ENCODE results near the gene RBM39. TPM values are rescaled to one million over a fixed set of nuclear protein-coding genes. Genes with fewer than 3 reads are reported as not detected.

RBM39 gene
- polyA plus RNA-seq, 1 donor = 276 TPM

DNA sequence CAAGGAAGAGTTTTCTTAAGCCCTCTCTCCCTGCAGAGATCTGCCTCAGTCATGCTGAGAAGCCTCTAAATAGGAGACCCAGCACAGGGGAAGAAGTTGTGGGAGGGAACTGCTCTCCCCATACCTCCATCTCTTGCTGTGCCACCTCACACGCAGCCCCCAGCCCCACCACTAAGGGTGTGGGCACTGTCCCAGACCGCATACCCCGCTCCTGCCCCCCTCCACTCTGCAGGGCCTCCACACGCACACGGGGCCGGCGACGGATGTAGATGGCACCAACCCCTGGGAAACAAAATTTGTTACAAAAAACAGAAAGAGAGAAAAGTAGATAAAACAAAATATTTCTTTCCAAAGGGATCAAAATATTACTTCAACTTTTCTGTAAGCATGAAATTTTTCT, 67.1 kb downstream of the RBM39 start:
- DNase-seq (ENCODE audit: low read depth) = no peak

DNA sequence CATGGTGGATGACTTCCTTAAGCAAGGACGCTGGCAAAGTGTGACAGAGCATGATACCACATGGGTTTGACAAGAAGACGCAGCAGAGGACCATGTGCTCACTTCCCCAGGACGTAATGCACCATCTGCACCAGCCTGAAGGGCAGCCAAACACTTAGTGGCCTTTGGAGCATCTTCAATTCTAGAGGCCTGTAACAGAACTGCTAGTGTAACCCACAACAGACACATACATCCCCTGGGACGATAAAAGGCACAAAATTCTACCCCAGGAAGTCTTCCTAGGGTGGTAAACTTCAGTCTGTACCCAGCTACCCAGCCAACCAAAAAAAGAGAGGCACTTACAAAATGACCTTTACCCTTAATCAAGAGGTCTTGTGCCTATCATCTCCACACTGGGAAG, 68.2 kb downstream of the RBM39 start:
- no peak for DNase-seq (ENCODE audit: low read depth)

DNA sequence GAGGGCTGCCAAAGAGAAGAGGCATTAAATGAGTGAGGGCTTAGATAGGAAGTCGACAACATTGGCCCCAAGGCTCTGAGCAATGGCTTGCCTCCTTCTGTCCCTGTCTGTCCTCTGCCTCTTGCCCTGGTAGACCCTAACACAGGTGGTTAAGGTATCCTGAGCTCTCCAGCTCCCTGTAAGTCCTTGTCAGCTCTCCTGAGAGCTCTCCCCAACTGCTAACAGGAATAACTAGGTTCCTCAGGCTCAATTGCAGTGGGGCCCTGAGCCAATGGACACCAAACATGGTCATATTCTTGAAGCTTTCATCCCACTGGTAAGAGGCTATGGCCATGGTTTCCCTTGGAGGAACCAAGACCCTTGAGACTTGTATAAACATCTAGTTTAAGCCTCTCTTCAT, 72.4 kb downstream of the RBM39 start:
- no peak for DNase-seq (ENCODE audit: low read depth)

DNA sequence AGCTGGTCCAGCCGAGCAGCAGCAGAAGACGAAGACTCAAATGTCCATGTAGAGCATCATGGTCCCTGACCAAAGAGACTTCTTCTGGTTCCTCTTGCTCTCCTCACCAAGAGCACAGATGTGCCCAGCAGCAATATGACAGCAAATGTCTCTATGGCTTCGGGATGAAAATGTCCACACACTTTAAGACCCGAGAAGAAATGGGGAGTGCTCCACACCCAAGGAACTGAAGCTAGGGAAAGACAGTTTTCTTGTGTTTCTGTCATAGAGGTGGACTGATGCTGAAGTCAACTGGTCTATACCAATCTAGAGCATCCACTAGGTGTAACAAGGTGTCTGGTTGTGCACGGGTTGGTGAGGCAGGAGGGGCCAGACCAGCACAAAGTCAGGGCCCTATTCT, 72.8 kb downstream of the RBM39 start:
- DNase-seq (ENCODE audit: low read depth) = no peak

DNA sequence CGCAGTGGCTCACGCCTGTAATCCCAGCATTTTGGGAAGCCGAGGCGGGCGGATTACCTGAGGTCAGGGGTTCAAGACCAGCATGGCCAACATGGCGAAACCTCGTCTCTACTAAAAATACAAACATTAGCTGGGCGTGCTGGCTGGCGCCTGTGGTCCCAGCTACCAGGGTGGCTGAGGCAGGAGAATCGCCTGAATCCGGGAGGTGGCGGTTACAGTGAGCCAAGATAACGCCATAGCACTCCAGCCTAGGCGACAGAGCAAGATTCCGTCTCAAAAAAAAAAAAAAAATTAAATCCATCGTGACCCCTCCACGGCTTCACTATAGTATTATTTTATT, 76.1 kb downstream of the RBM39 start:
- no peak for DNase-seq (ENCODE audit: low read depth)

DNA sequence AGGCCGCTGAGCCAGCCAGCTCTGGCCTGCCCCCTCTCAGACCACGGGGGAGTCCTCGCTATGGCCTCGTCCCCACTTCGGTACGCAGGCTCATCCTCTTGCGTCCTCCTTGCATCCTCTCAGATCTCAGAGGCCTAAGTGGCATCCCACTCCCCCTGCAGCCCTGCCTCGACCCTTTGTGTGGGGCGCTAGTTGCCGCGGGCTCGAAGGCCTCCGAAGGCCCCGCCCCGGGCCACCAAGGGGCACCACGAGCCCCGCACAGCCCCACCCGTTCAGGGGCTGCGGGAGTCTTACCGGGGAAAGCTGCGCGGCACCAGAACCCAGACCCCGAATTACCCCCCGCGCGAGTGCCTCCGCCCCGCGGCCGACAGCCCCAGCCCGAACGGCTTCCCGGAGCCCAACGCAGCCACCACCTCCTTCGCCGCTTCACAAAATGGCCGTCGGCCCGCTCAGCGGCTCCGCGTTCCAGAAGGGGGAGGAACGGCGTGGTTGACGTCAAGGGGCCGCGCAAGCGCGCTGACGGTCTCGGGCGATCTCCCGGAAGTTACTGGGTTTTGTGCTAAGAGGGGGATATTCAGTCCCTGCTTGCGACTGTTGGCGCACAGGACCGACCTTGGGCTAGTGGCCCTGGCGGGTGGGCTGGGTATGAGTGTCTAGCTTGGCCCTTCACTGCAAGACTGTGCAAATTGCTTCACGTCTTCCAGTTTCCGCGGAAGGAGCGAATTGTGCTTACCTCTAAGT, 77.4 kb downstream of the RBM39 start, which contains the start of the genes CPNE1 and RBM12:
TSS of gene CPNE1 (minus strand) at position 435 of the 741 bp plus-strand sequence. CDS start 31,977 bp downstream, outside the sequence.
TSS of gene RBM12 (minus strand) at position 435 of the 741 bp plus-strand sequence. CDS start 9,578 bp downstream, outside the sequence.
- DNase-seq (ENCODE audit: low read depth) = peak; percentile 92

DNA sequence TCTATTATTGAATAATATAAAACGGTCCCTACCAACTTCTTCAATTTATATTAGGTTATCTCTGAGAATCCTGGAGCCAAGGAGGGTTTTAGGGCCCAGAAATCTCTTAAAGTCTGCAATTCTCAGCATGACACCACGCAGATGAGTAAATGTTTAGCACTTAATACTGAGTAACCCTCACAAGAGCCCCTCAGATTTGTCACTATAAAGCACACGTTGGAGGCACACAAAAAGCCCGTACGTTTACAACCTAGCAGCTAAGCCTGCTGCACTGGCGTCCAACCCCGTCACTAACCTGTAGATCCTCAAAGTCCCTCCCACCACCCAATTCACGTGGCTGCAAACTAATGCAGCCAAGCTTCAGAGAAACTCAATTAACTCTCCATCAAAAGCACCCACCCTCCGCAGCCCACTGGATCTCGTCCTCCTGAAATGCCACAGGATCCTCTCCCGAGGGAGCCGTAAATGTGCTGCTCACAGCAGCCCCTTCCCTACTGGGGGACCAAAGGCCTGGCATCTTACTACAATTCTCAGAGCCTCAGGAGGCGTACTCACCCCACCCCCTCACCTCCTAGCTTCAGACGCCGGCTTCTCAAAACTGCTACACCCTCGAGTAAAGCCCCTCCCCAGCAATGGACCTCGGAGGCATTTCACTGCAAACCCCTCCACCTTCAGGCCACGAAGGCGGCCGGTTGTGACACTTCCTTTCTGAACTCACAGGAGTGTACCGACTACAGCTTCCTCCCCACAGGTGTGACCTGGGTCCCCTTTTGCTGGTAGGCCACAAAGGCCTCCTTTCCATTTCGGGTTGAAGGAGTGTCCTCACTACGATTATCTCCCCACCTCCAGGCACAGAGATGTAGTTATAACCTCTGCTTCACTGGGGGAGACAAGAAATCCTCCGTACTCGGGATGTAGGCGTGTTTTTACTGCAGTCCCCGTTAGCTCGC, 78.3 kb downstream of the RBM39 start:
- peak; percentile 6 for DNase-seq (ENCODE audit: low read depth)

DNA sequence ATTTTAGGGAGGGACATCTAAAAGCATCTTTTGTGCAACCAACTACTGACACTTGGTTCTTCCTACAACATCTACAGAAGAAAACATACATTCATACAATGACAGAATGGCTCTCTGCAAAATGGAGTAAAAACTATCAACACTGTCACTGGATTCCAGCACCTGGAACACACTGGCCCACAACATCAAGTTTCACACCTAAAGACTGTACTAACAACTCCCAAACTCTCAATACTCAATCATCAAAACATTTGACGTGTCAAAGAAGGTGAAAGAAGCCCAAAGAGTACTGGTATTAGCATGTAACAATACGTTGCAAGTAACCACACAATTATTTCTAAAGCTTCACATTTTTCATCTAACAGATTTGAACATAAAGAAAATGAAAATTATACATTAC, 79.5 kb downstream of the RBM39 start:
- no peak for DNase-seq (ENCODE audit: low read depth)

DNA sequence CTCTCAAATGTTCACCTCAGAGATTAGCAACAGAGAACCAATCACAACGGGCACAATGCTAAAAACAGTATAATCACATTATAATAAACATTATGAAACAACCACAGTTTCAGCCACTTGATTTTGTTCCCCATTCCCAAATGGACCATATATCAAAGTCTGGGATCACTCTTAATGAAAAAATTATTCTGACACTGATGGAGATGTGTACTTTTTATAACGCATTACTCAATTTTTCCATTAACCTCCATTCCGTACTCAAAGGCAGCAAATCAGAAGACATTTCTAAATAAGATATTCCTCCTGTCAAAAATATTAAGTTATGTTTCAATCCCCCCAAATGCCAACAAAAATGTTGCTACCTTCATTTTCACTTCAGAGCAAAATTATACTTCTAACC, 80.2 kb downstream of the RBM39 start:
- DNase-seq (ENCODE audit: low read depth) = no peak

DNA sequence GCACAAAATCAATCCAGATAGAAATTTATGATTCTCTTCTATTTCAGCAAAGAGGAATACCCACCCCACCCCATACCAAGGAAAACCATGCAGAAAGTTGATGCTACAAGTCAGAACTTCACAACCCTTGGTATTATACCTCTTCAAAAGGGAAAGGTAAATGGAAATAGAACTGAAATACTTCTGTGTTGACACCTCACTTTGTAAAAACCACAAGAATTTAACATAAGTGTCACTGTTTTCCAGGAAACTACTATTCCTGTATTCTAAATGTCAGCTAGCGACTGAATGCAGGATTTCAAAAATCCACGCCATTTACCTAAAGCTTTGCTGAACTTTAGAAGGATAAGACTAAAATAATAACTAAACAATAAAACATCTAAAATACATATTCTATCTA, 81.0 kb downstream of the RBM39 start:
- DNase-seq (ENCODE audit: low read depth) = no peak

DNA sequence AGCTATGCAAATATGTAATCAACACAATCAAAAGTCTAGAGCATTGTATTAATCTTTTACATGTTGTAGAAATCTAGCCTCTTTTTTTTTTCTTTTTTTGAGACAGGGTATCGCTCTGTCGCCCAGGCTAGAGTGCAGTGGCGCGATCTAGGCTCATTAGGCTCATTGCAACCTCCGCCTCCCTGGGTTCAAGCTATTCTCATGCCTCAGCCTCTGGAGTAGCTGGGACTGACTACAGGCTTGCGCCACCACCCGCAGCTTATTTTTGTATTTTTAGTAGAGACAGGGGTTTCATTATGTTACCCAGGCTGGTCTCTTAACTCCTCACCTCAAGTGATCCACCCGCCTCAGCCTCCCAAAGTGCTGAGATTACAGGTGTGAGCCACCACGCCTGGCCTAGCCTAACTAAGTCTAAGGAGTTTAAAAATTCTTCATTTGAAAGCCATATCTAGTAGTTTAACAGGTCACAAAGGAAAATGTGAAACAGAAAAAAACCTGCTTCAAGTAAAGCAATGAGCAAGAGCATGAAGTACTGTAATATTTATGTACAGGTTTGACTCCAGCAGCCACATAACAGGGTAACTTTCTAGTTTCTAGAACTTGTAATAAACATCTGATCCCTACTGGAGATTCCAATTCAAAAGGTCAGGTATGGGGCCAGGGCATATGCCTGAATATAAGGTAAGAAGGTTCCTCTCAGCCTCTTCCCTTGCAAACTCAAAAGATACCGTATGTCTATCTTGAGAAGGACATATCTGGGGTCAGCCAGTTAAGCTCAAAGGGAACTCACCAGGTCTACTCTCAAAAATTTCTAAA, 81.7 kb downstream of the RBM39 start:
- DNase-seq (ENCODE audit: low read depth) = no peak

DNA sequence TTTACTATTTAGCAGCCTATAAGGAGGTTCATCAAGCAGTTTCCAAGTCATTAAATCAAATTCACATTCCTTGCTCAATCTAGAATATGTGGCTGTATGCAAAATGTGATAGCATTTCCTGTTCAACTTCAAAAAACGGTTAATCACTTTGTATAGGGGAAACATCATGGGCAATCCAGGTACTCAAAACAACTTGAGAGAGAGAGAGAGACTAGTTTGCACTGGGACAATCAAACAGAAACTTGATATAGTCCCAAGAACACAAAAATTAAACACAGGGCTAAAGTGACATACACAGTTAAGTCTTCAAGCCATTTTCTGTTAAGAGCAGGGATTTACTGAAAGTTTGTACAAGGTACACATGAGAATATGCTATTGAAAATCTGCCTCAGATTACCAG, 84.8 kb downstream of the RBM39 start:
- DNase-seq (ENCODE audit: low read depth) = no peak

DNA sequence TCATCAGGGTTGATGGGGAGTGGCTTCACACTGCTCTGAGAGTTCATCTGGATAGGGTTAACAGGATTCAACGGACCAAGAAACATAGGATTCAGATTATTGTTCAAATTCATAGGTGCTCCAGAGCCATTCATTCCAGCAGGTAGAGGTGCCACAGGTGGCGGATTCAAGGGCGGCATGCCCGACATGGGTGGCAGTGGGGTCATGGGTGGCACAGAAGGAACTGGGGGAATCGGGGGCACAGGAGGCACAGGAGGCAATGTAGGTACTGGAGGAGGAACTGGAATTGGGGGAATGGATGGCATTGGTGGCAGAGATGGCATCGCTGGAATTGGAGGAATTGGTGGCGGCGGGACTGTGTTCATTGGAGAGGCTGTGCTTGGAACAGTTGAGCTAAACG, 87.6 kb downstream of the RBM39 start:
- no peak for DNase-seq (ENCODE audit: low read depth)

DNA sequence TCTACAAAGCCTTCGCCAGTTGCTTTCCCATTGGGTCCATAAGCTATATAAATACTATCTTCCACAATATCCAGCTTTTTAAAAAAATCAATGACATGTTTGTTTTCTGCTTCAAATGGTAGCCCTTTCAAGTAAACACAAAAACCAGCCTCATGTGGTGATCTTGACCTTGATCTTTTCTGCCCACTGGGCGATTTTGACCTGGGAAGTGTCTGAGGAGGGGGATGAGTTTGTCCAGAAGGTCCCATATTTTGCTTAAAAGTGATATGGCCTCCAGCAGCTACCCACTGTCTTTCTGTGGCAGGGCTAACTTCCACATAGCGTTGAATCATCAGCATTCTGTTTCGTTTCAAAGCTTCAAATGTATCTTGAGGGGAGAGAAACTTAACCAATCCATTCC, 88.2 kb downstream of the RBM39 start:
- no peak for DNase-seq (ENCODE audit: low read depth)

Other genes with a start within 250 kb of the RBM39 start
- not detected for gene C20orf173, start 212.6 kb downstream of the RBM39 start, polyA plus RNA-seq (ENCODE audit: insufficient read length)
- 213 TPM for gene ERGIC3, start 200.2 kb downstream of the RBM39 start, polyA plus RNA-seq (ENCODE audit: insufficient read length)
- 1.9 TPM for gene SPAG4, start 126.4 kb downstream of the RBM39 start, polyA plus RNA-seq (ENCODE audit: insufficient read length)
- 103 TPM for gene CPNE1, start 77.4 kb downstream of the RBM39 start, polyA plus RNA-seq (ENCODE audit: insufficient read length)
- 47.4 TPM for gene RBM12, start 77.4 kb downstream of the RBM39 start, polyA plus RNA-seq (ENCODE audit: insufficient read length)
- gene NFS1, start 42.9 kb downstream of the RBM39 start, polyA plus RNA-seq (ENCODE audit: insufficient read length) = 12.6 TPM
- 78.5 TPM for gene ROMO1, start 42.9 kb downstream of the RBM39 start, polyA plus RNA-seq (ENCODE audit: insufficient read length)
- 25.9 TPM for gene PHF20, start 29.8 kb upstream of the RBM39 start, polyA plus RNA-seq (ENCODE audit: insufficient read length)
- 24.4 TPM for gene SCAND1, start 212.2 kb upstream of the RBM39 start, polyA plus RNA-seq (ENCODE audit: insufficient read length)
- gene CNBD2, start 226.3 kb upstream of the RBM39 start, polyA plus RNA-seq (ENCODE audit: insufficient read length) = 0.51 TPM